ENCODE measurements around the gene MMP25. TPM values are rescaled to one million over a fixed set of nuclear protein-coding genes. Genes with fewer than 3 reads are reported as not detected.

MMP25 gene
- total RNA-seq, 4 donors from 2014 or later, result under 0.01 to 4.5 (median 0.12) TPM

- DNase-seq (ENCODE audit: extremely low spot score), result no peak
- Histone ChIP-seq H3K4me1 (peaks cover 13 to 31% (median 23%) of the 10 kb centered on the region in 4 donors), H3K27me3 (peaks cover 0 to 75% (median 4%) of the 10 kb centered on the region in 4 donors), H3K27ac (replicated peaks in 1 of 4) (no peak within 1 kb of the TSS), H3K36me3 (no peaks in the 10 kb centered on the region), H3K4me3 (peak within 1 kb of the TSS; percentile 5 to 33 (median 22)), H3K9me3 (no peaks in the 10 kb centered on the region)
- TF ChIP-seq EP300 (IDR thresholded peaks at IDR 0.05), result no peak
- TF ChIP-seq CTCF (IDR thresholded peaks at IDR 0.05), result no peak
- no peak for TF ChIP-seq POLR2A (IDR thresholded peaks at IDR 0.05; ENCODE audit: low read depth)
- no peak for TF ChIP-seq POLR2AphosphoS5 (IDR thresholded peaks at IDR 0.05)
- intact Hi-C loops (cut with DNase I), result no loop called here
- WGBS, result 49% methylated on average over 13 of the region's 21 CpGs
Observed at GRCh38 chr16:3098459-3099394, 52.4 kb downstream of the MMP25 start, which contains the start of gene ZSCAN10. ZSCAN10 (minus strand) TSS chr16:3099294; CDS start chr16:3092937, 6,357 bp downstream.

- Histone ChIP-seq H3K27ac (replicated peaks in 1 of 4) (no peak overlapping the region), H3K9me3 (no peaks in the 10 kb centered on the region), H3K27me3 (peaks cover 0 to 69% (median 4%) of the 10 kb centered on the region in 4 donors), H3K4me3 (no peak overlapping the region), H3K4me1 (peaks cover 13 to 31% (median 23%) of the 10 kb centered on the region in 4 donors), H3K36me3 (no peaks in the 10 kb centered on the region)
- TF ChIP-seq POLR2A (IDR thresholded peaks at IDR 0.05; ENCODE audit: low read depth) (no peak), CTCF (IDR thresholded peaks at IDR 0.05) (no peak), POLR2AphosphoS5 (IDR thresholded peaks at IDR 0.05) (no peak)
- intact Hi-C loops (cut with DNase I), result no loop called here
- WGBS, result 57% methylated on average over 5 of the region's 5 CpGs
- no peak for DNase-seq (ENCODE audit: extremely low spot score)
Observed at GRCh38 chr16:3099395-3099731, 53.0 kb downstream of the MMP25 start.

- no peak for TF ChIP-seq CTCF (IDR thresholded peaks at IDR 0.05)
- no peak for TF ChIP-seq POLR2AphosphoS5 (IDR thresholded peaks at IDR 0.05)
- no peak for TF ChIP-seq POLR2A (IDR thresholded peaks at IDR 0.05; ENCODE audit: low read depth)
- TF ChIP-seq EP300 (IDR thresholded peaks at IDR 0.05), result no peak
- H3K36me3 ChIP-seq, result no peaks in the 10 kb centered on the region
- no peaks in the 10 kb centered on the region for H3K9me3 ChIP-seq
- peaks cover 13 to 31% (median 23%) of the 10 kb centered on the region in 4 donors for H3K4me1 ChIP-seq
- DNase-seq (ENCODE audit: extremely low spot score), result peak; percentile 96
- peak overlapping the region; percentile 5 to 33 (median 22) for H3K4me3 ChIP-seq
- intact Hi-C loops (cut with DNase I), result no loop called here
- 5% methylated on average over 28 of the region's 39 CpGs for WGBS
- peaks cover 0 to 67% (median 4%) of the 10 kb centered on the region in 4 donors for H3K27me3 ChIP-seq
- H3K27ac ChIP-seq (replicated peaks in 1 of 4), result no peak overlapping the region
Observed at GRCh38 chr16:3099732-3100499, 53.6 kb downstream of the MMP25 start.

- Histone ChIP-seq H3K36me3 (no peaks in the 10 kb centered on the region), H3K9me3 (no peaks in the 10 kb centered on the region), H3K4me1 (peaks cover 19 to 39% (median 27%) of the 10 kb centered on the region in 4 donors), H3K4me3 (no peak overlapping the region), H3K27me3 (peaks cover 0 to 55% (median 4%) of the 10 kb centered on the region in 4 donors), H3K27ac (replicated peaks in 1 of 4) (peak overlapping the region in 3 of 4 donors; percentile 15 to 62 (median 54))
- WGBS, result 61% methylated on average over 29 of the region's 29 CpGs
- DNase-seq (ENCODE audit: extremely low spot score), result no peak
- intact Hi-C loops (cut with DNase I), result no loop called here
- TF ChIP-seq CTCF (IDR thresholded peaks at IDR 0.05) (peak in 2 of 3 experiments; percentile 3 to 46), EP300 (IDR thresholded peaks at IDR 0.05) (no peak)
Observed at GRCh38 chr16:3101018-3101840, 54.9 kb downstream of the MMP25 start.
